ENCODE measurements around the gene MGMT.

Gene MGMT

GRCh38 chr10:129447486-129447885 lies 19.6 kb upstream of the MGMT start:
- Histone ChIP-seq H3K27me3 (ENCODE audit: insufficient read depth, low read length) (peaks cover 9% of the 10 kb centered on the region; the same call in 1 of the 2 replicates), H3F3A (ENCODE audit: insufficient read depth, low read length) (no peaks in the 10 kb centered on the region)
- no peak for TF ChIP-seq EZH2 (IDR thresholded peaks at IDR 0.05; ENCODE audit: borderline replicate concordance, low read length)
- TF ChIP-seq, protein P1, sequence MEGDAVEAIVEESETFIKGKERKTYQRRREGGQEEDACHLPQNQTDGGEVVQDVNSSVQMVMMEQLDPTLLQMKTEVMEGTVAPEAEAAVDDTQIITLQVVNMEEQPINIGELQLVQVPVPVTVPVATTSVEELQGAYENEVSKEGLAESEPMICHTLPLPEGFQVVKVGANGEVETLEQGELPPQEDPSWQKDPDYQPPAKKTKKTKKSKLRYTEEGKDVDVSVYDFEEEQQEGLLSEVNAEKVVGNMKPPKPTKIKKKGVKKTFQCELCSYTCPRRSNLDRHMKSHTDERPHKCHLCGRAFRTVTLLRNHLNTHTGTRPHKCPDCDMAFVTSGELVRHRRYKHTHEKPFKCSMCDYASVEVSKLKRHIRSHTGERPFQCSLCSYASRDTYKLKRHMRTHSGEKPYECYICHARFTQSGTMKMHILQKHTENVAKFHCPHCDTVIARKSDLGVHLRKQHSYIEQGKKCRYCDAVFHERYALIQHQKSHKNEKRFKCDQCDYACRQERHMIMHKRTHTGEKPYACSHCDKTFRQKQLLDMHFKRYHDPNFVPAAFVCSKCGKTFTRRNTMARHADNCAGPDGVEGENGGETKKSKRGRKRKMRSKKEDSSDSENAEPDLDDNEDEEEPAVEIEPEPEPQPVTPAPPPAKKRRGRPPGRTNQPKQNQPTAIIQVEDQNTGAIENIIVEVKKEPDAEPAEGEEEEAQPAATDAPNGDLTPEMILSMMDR (IDR thresholded peaks at IDR 0.05; ENCODE audit: low read length): no peak

DNA sequence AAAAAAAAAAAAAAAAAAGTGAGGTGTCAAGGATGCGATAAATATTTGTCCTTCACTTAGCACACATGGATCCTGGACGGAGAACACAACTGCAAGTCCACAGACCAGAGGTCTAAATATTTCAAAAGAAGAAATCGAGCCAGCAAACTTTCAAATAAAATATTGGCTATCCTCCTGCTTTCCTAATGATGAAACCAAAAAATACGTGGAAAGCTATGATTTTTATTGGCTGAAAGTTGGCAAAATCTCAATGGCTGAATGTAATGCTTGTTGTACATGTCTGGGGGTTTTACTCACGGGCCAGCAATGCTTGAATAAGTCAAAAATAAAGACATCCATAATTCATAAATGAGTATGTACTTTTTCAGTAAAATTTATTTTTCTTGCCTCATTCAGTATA lies 19.0 kb upstream of the MGMT start:
- no peaks in the 10 kb centered on the region for H3K9me2 ChIP-seq (ENCODE audit: low read depth, low read length)
- H4K20me1 ChIP-seq (ENCODE audit: insufficient read depth, low read length): no peaks in the 10 kb centered on the region
- H3K27me3 ChIP-seq (ENCODE audit: insufficient read depth, low read length): peaks cover 9% of the 10 kb centered on the region; the same call in 1 of the 2 replicates
- no peak overlapping the region for H3K4me2 ChIP-seq (ENCODE audit: low read length)
- no peak for TF ChIP-seq EZH2 (IDR thresholded peaks at IDR 0.05; ENCODE audit: borderline replicate concordance, low read length)
- TF ChIP-seq, protein P1 (IDR thresholded peaks at IDR 0.05; ENCODE audit: low read length): no peak
- no peak overlapping the region for H2AFZ ChIP-seq (ENCODE audit: low read length)
- H3K79me2 ChIP-seq (ENCODE audit: insufficient read depth, low read length): no peaks in the 10 kb centered on the region
- no peaks in the 10 kb centered on the region for H3F3A ChIP-seq (ENCODE audit: insufficient read depth, low read length)
- H3K9ac ChIP-seq (ENCODE audit: low read length): no peak overlapping the region
- H3K9me3 ChIP-seq (ENCODE audit: low read length): no peaks in the 10 kb centered on the region; the same call in 1 of the 2 replicates
- H3K4me1 ChIP-seq (ENCODE audit: insufficient read depth, low read length, severe bottlenecking): no peaks in the 10 kb centered on the region
- H3K36me3 ChIP-seq (ENCODE audit: insufficient read depth, low read length): no peaks in the 10 kb centered on the region
- no peak overlapping the region for H3K4me3 ChIP-seq (ENCODE audit: low read depth, low read length, poor library complexity, severe bottlenecking)
- no peak overlapping the region for H3K27ac ChIP-seq (ENCODE audit: low read depth, low read length, poor library complexity, severe bottlenecking)

More at GRCh38 chr10:129447486-129447885, 19.6 kb upstream of the MGMT start:
- H3K4me3 ChIP-seq (ENCODE audit: low read depth, low read length, poor library complexity, severe bottlenecking): no peak overlapping the region
- no peaks in the 10 kb centered on the region for H4K20me1 ChIP-seq (ENCODE audit: insufficient read depth, low read length)
- no peak overlapping the region for H3K9ac ChIP-seq (ENCODE audit: low read length)
- H3K27ac ChIP-seq (ENCODE audit: low read depth, low read length, poor library complexity, severe bottlenecking): no peak overlapping the region
- H3K4me2 ChIP-seq (ENCODE audit: low read length): no peak overlapping the region
- no peaks in the 10 kb centered on the region for H3K36me3 ChIP-seq (ENCODE audit: insufficient read depth, low read length)
- no peaks in the 10 kb centered on the region for H3K9me2 ChIP-seq (ENCODE audit: low read depth, low read length)
- no peaks in the 10 kb centered on the region for H3K4me1 ChIP-seq (ENCODE audit: insufficient read depth, low read length, severe bottlenecking)
- no peak overlapping the region for H2AFZ ChIP-seq (ENCODE audit: low read length)
- no peaks in the 10 kb centered on the region; the same call in 1 of the 2 replicates for H3K9me3 ChIP-seq (ENCODE audit: low read length)
- H3K79me2 ChIP-seq (ENCODE audit: insufficient read depth, low read length): no peaks in the 10 kb centered on the region

DNA sequence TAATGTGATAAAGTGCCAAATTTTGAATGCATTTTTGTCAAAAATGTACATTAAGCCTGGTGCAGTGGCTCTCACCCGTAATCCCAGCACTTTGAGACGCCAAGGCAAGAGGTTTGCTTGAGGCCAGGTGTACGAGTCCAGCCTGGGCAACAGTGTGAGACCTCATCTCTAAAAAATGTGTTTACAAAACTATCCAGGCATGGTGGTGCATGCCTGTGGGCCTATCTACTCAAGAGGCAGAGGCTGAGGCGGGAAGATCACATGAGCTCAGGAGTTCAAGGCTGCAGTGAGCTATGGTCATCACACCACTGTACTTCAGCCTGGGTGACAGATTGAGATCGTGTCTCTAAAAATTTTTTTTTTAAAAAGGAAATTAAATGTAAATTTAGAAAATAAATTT lies 18.5 kb upstream of the MGMT start:
- Histone ChIP-seq H3K4me2 (ENCODE audit: low read length) (no peak overlapping the region), H3K27ac (ENCODE audit: low read depth, low read length, poor library complexity, severe bottlenecking) (no peak overlapping the region), H3K9me3 (ENCODE audit: low read length) (no peaks in the 10 kb centered on the region; the same call in 1 of the 2 replicates), H3K4me1 (ENCODE audit: insufficient read depth, low read length, severe bottlenecking) (no peaks in the 10 kb centered on the region), H3K79me2 (ENCODE audit: insufficient read depth, low read length) (no peaks in the 10 kb centered on the region), H3K4me3 (ENCODE audit: low read depth, low read length, poor library complexity, severe bottlenecking) (no peak overlapping the region), H3K9ac (ENCODE audit: low read length) (no peak overlapping the region), H3K36me3 (ENCODE audit: insufficient read depth, low read length) (no peaks in the 10 kb centered on the region), H3K9me2 (ENCODE audit: low read depth, low read length) (no peaks in the 10 kb centered on the region), H4K20me1 (ENCODE audit: insufficient read depth, low read length) (no peaks in the 10 kb centered on the region), H3K27me3 (ENCODE audit: insufficient read depth, low read length) (peaks cover 9% of the 10 kb centered on the region; the same call in 1 of the 2 replicates), H2AFZ (ENCODE audit: low read length) (no peak overlapping the region), H3F3A (ENCODE audit: insufficient read depth, low read length) (no peaks in the 10 kb centered on the region)
- TF ChIP-seq, protein P1 (IDR thresholded peaks at IDR 0.05; ENCODE audit: low read length): no peak
- TF ChIP-seq EZH2 (IDR thresholded peaks at IDR 0.05; ENCODE audit: borderline replicate concordance, low read length): no peak

All from OCI-LY1 (cell line).